ENCODE results near the gene MAN1C1. TPM values are rescaled to one million over a fixed set of nuclear protein-coding genes. Genes with fewer than 3 reads are reported as not detected.

Gene MAN1C1
- total RNA-seq, 1 donor from 2014 or later: 20.4 TPM

DNA sequence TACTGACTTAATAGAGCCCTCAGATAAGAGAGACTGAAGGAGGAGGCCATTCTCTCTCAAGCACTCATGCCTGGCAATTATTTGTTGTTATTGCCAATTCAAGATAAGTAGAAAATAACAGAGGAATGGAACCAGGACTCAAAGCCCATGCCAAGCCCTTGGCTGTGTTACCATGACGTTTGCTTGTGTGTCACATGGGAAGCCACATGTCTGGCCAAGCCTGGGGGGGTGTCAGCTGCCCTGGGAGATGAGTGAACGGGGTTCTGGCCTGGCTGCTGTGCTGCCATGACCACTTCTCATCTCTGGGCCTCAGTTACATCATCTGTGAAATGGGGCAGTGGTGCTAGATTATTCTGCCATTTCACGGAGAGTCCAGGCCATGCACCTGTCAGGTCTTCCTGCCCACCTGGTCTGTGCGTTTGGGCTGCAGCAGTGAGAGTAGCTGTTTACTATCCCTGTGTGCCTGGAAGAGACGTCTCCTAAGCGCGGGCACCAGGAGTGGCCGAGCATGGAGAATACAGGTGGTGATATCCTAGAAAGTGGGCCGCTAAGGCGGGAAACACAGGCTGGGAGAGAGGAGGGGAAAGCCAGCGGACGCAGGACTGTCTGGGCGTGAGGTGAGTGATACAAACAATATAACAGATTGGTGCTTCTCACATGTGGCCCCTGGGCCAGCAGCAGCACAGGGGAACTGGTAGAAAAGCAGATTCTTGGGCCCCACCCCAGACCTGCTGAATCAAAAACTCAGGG is 67.8 kb downstream of the MAN1C1 start:
- Histone ChIP-seq H3K4me3 (no peak overlapping the region), H3K27ac (no peak overlapping the region), H3K36me3 (no peaks in the 10 kb centered on the region), H3K4me1 (peaks cover 25% of the 10 kb centered on the region), H3K27me3 (ENCODE audit: low read depth) (no peaks in the 10 kb centered on the region), H3K9me3 (no peaks in the 10 kb centered on the region)
- DNase-seq (no peak), ATAC-seq (no peak)
- intact Hi-C loops (cut with DNase I): no loop called here
- TF ChIP-seq, protein P1, sequence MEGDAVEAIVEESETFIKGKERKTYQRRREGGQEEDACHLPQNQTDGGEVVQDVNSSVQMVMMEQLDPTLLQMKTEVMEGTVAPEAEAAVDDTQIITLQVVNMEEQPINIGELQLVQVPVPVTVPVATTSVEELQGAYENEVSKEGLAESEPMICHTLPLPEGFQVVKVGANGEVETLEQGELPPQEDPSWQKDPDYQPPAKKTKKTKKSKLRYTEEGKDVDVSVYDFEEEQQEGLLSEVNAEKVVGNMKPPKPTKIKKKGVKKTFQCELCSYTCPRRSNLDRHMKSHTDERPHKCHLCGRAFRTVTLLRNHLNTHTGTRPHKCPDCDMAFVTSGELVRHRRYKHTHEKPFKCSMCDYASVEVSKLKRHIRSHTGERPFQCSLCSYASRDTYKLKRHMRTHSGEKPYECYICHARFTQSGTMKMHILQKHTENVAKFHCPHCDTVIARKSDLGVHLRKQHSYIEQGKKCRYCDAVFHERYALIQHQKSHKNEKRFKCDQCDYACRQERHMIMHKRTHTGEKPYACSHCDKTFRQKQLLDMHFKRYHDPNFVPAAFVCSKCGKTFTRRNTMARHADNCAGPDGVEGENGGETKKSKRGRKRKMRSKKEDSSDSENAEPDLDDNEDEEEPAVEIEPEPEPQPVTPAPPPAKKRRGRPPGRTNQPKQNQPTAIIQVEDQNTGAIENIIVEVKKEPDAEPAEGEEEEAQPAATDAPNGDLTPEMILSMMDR (IDR thresholded peaks at IDR 0.05): no peak

DNA sequence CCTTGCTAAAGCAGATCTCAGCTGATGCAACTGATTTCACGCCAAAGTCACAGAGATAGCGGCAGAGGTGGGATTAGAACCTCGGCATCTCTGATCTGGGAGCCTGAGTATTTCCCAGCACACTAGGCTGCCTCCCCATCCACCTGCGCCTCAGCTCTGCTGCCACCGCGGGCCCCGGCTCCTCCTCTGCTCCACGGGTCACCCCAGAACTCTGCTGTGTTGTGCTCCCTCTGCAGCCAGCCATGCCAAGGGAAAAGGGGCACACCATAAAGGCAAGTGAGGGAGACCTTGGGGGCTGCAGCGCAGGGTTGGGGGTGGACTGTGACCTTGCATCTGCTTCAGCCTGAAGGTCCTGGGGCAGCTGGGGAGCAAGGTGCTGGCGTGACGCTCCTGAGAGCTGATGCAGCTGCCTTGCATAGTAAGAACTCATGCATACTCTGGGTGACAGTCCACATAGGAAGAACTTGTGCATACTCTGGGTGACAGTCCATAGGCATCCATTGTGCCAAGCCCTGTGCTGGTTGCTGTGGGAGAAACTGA is 68.7 kb downstream of the MAN1C1 start:
- Histone ChIP-seq H3K4me1 (peaks cover 25% of the 10 kb centered on the region), H3K36me3 (no peaks in the 10 kb centered on the region), H3K4me3 (no peak overlapping the region), H3K27me3 (ENCODE audit: low read depth) (no peaks in the 10 kb centered on the region), H3K27ac (no peak overlapping the region), H3K9me3 (no peaks in the 10 kb centered on the region)
- intact Hi-C loops (cut with DNase I): no loop called here
- DNase-seq (no peak), ATAC-seq (no peak)
- TF ChIP-seq, protein P1 (IDR thresholded peaks at IDR 0.05): no peak

DNA sequence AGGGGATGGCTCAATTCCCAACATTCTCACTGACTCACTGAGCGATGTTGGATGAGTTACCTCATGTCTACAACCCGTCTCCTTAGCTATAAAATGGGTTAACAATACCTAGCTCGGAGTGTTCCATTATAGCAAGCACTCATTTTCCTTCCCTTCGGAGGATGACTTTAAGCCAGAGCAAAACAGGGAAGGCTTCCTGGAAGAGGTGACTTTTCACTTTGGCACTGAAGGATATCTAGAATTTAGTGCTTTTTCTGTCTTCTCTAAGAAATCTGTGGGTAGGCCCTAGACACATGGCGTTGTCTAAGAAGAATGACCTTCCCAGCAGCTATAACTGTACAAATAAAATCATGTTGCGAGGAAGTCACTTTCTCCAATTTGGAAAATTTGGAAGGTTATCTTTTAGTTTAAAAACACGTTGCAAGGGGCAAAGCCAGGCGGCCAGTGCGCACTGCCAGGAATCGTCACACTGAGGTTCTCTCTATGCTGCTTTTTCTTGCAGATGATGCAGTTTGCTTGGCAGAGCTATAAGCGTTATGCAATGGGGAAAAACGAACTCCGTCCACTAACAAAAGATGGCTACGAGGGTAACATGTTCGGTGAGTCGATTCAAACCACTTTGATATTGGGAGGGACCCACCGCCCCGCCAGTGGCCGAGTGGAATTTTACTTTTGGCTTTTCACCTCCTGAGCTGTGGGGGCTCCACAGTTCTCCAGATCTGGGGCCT is 69.5 kb downstream of the MAN1C1 start:
- no peaks in the 10 kb centered on the region for H3K27me3 ChIP-seq (ENCODE audit: low read depth)
- H3K27ac ChIP-seq: peak overlapping the region; percentile 53
- peaks cover 25% of the 10 kb centered on the region for H3K4me1 ChIP-seq
- H3K36me3 ChIP-seq: no peaks in the 10 kb centered on the region
- no peak overlapping the region for H3K4me3 ChIP-seq
- intact Hi-C loops (cut with DNase I): no loop called here
- DNase-seq (no peak), ATAC-seq (no peak)
- TF ChIP-seq, protein P1 (IDR thresholded peaks at IDR 0.05): no peak
- no peaks in the 10 kb centered on the region for H3K9me3 ChIP-seq

DNA sequence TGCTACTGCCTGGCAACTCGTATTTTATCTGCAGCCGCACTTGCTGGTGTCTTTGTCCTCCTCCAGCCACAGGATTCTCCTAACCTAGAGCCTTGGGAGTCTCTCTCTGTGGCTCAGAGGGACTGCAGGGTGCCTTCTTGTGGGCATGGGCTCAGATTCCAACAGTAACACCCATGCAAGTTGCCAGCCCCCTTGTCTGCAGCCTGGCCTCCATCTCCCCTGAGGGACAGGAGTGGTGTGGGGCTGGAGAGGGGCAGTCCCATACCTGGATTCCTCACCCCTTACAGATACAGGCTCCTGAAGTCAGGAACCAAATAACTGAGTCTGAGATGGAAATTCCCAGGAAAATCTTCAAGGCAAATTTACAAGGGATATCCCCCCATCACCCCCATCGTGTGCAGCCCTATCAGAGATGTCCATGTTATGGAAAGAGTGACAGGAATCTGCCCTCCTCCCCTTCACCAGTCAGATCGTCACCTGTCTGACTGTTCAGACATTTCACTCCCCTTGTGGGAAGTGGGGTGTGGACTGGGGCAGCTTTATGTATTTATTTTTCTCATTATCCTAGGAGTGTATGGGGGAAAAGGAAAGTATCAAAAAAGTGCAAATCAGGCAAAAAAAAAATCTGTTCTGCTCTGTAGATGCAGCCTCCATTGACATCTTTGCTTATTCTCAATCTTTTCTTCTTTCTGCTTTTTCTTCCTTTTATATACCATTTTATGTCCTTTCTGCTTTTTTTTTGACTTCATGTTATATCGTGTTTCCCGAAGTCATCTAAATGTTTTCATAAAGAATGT is 70.8 kb downstream of the MAN1C1 start:
- TF ChIP-seq, protein P1 (IDR thresholded peaks at IDR 0.05): no peak
- no peak overlapping the region for H3K27ac ChIP-seq
- intact Hi-C loops (cut with DNase I): no loop called here
- H3K9me3 ChIP-seq: no peaks in the 10 kb centered on the region
- H3K36me3 ChIP-seq: no peaks in the 10 kb centered on the region
- H3K4me1 ChIP-seq: peaks cover 25% of the 10 kb centered on the region
- no peak overlapping the region for H3K4me3 ChIP-seq
- ATAC-seq (no peak), DNase-seq (no peak)
- H3K27me3 ChIP-seq (ENCODE audit: low read depth): no peaks in the 10 kb centered on the region

DNA sequence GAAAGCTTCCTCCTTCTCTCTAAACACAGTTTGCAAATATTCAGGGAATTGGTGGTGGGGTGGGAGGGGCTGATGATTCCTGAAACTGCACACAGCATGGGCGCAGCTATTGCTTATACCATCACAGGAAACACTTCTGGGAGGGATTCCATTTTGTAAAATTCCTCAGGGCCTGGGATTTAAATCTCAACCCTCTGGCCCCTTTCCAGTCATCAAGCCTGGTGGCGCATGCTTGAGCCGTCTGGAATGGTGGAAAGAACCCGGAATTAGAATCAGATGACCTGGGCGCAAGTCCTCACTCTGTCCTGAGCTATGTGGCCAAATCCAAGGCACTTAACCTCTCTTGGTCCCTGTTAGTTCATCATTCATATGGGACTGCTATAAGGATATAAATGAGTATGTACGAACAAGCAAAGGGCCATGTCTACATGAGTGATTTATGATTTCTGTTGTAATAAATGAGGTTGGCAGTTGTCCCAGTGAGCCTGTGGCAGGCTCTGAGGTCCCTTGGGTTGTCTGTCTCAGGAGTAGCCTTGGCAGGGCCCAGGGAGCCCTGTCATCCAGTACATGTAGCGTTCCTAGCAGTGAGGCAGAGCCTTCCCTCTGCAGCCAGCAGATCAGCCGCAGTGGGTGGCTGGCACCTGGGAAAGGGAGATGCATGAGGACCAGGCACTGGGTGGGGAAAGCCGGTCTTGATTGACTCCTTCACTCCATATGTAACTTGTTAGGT is 72.0 kb downstream of the MAN1C1 start:
- Histone ChIP-seq H3K9me3 (no peaks in the 10 kb centered on the region), H3K4me3 (no peak overlapping the region), H3K4me1 (peaks cover 23% of the 10 kb centered on the region), H3K27me3 (ENCODE audit: low read depth) (no peaks in the 10 kb centered on the region), H3K36me3 (no peaks in the 10 kb centered on the region), H3K27ac (peak overlapping the region; percentile 4)
- DNase-seq (no peak), ATAC-seq (no peak)
- intact Hi-C loops (cut with DNase I): no loop called here
- TF ChIP-seq, protein P1 (IDR thresholded peaks at IDR 0.05): no peak
